Lower leg skin (tissue), 4 donors: ENCODE measurements around the gene DUOXA1. TPM values are rescaled to one million over a fixed set of nuclear protein-coding genes. Genes with fewer than 3 reads are reported as not detected.

Source experiments
- DNase-seq, 2 donors: peaks; one replicate each; pipeline ENCODE4 v3.0.0-alpha.2; 2019; ENCODE audit warnings: low spot score in 2 of 2
- H3K4me3 ChIP-seq: fragments of 200-600 bp; sonication (generic); 2 replicates; pipeline ENCODE4 v1.5.1; 2017; ENCODE audit warnings: mild to moderate bottlenecking, low read depth; ENCODE audit not compliant: poor library complexity, severe bottlenecking
- POLR2A ChIP-seq, 2 donors: fragments of 450-650 bp; IDR thresholded peaks; one replicate each; pipeline ENCODE4 v1.6.1; 2016 to 2017; ENCODE audit warnings: antibody characterized with exemption in 2 of 2, mild to moderate bottlenecking in 1 of 2, moderate library complexity in 1 of 2
- WGBS, 2 donors: methylation state at CpG; one replicate each; pipeline ENCODE4 v1.1.5; 2018; 5-methylcytosine and 5-hydroxymethylcytosine counted together
- intact Hi-C: fragments of 100-400 bp; cut with DNase I; formaldehyde crosslinking; loops from one replicate; pipeline ENCODE4 v1.15.0; 2023; ENCODE audit warnings: low total_unique reads
- total RNA-seq, 4 donors: library from RNA; depleted of rRNA; stranded (reverse); fragments of >200 nt; gene quantifications; one replicate each; pipeline ENCODE4 v1.1.0, GENCODE V29; 2016
- TF ChIP-seq, protein P1 (sequence below), 3 donors: fragments of 450-650 bp; IDR thresholded peaks; one replicate each; pipeline ENCODE4 v1.5.1; 2016; ENCODE audit warnings: antibody characterized with exemption in 3 of 3, mild to moderate bottlenecking in 3 of 3, moderate library complexity in 2 of 3

DUOXA1 gene
- total RNA-seq, 4 donors from 2014 or later: 58.1 to 112 (median 99.0) TPM

DNA sequence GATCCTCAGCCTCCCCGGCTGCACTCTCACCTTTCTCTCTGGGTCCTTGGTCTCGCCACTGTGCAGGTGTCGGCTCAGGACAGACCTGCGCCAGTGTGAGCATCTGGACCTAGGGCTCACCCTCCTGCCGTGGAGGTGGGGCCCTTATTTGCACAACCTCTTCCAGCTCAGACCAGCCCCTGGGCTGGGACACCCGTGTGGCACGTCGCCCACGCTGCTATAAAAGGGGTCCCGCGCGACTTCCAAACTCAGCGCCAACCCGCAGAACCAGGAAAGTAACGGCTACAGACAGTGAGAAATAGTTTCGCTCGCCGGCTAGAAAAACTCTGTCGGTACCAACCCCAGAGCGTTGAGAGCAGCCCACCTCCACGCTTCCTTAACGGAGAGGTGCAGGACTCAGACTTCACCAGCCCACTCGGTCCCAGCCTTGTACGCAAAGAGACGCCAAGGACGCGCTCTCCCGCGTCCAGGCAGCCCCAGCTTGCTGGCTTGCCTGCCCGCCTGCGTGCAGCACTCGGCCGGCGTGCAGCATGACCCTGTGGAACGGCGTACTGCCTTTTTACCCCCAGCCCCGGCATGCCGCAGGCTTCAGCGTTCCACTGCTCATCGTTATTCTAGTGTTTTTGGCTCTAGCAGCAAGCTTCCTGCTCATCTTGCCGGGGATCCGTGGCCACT lies 15.5 kb downstream of the DUOXA1 start, which contains the start of the genes DUOX2 and DUOXA2:
Gene DUOX2, minus strand, starts transcription at position 97 of the 675 bp plus-strand sequence. CDS start 761 bp downstream, outside the sequence.
Gene DUOXA2, plus strand, starts transcription at position 251 of the 675 bp plus-strand sequence. Its CDS starts 280 bp downstream, at position 531.
- TF ChIP-seq POLR2A (IDR thresholded peaks at IDR 0.05): no peak
- TF ChIP-seq, protein P1, sequence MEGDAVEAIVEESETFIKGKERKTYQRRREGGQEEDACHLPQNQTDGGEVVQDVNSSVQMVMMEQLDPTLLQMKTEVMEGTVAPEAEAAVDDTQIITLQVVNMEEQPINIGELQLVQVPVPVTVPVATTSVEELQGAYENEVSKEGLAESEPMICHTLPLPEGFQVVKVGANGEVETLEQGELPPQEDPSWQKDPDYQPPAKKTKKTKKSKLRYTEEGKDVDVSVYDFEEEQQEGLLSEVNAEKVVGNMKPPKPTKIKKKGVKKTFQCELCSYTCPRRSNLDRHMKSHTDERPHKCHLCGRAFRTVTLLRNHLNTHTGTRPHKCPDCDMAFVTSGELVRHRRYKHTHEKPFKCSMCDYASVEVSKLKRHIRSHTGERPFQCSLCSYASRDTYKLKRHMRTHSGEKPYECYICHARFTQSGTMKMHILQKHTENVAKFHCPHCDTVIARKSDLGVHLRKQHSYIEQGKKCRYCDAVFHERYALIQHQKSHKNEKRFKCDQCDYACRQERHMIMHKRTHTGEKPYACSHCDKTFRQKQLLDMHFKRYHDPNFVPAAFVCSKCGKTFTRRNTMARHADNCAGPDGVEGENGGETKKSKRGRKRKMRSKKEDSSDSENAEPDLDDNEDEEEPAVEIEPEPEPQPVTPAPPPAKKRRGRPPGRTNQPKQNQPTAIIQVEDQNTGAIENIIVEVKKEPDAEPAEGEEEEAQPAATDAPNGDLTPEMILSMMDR (IDR thresholded peaks at IDR 0.05): no peak
- 2 to 3% methylated on average over 35 to 42 of the region's 42 CpGs for WGBS, 2 donors
- H3K4me3 ChIP-seq: no peak within 1 kb of the TSS
- intact Hi-C loops: no loop called here
- DNase-seq: no peak

GRCh38 chr15:45113380-45113990 lies 16.2 kb downstream of the DUOXA1 start:
- intact Hi-C loops: no loop called here
- no peak overlapping the region for H3K4me3 ChIP-seq
- TF ChIP-seq POLR2A (IDR thresholded peaks at IDR 0.05): no peak
- TF ChIP-seq, protein P1 (IDR thresholded peaks at IDR 0.05): no peak
- DNase-seq: no peak
- WGBS, 2 donors: 6 to 7% methylated on average over 10 to 12 of the region's 14 CpGs

DNA sequence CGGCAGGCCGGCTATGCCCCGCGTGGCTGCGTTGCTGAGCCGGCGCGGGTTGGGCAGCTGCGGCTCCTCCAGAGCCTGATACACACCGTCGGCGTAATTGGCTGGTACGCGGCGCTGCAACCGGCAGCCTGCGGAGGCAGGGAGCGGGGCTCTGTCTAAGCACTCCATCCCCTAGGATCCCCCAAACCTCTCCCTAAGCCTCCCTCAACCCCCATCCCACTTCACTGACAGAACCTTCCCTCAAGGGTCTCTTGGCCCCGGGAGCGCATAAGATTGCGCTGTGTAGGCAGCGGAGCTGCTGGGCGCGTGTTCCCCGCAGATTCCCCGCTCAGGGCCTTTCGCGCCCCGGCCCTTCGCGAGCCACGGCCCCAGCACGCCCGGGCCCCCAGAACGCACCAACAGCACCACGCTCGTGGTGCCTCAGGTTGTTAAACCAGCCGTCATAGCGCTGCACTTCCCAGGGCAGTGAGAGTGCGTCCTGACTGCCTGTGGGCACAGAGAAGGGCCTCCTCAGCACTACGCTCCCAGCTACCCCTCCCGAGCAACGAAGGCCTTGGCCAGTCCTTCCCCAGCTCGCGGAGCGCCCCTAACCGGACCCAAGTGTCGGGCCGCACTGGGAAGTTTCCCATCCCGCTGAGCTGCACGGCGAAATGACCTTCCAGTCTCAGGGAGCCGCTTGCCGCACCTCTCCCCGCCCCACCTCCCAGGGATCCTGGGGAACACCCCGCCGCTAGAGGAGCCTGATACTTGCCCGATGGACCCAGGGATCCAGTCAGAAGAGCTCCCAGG lies 16.9 kb downstream of the DUOXA1 start:
- DNase-seq: no peak
- TF ChIP-seq, protein P1 (IDR thresholded peaks at IDR 0.05): no peak
- TF ChIP-seq POLR2A (IDR thresholded peaks at IDR 0.05): no peak
- 1% methylated on average over 20 to 31 of the region's 58 CpGs for WGBS, 2 donors
- H3K4me3 ChIP-seq: no peak overlapping the region
- intact Hi-C loops: no loop called here

GRCh38 chr15:45112143-45112590 lies 17.5 kb downstream of the DUOXA1 start:
- TF ChIP-seq, protein P1 (IDR thresholded peaks at IDR 0.05): no peak
- TF ChIP-seq POLR2A (IDR thresholded peaks at IDR 0.05): no peak
- DNase-seq: no peak
- 5 to 6% methylated on average over 10 to 13 of the region's 13 CpGs for whole genome bisulfite sequencing, 2 donors
- H3K4me3 ChIP-seq: no peak overlapping the region
- intact Hi-C loops: no loop called here

- no peak for TF ChIP-seq POLR2A (IDR thresholded peaks at IDR 0.05)
- TF ChIP-seq, protein P1 (IDR thresholded peaks at IDR 0.05): no peak
- WGBS, 2 donors: 4 to 5% methylated on average over 19 to 24 of the region's 71 CpGs
- intact Hi-C loops: no loop called here
- DNase-seq: no peak
- no peak overlapping the region for H3K4me3 ChIP-seq
Observed at GRCh38 chr15:45111390-45112142, 18.1 kb downstream of the DUOXA1 start.
